Muscle of leg (tissue), 11 donors: ENCODE results near the gene RASAL2. TPM values are rescaled to one million over a fixed set of nuclear protein-coding genes. Genes with fewer than 3 reads are reported as not detected.
"Not testable (repeated sequence)": the region's sequence is repeated elsewhere in the genome, so short reads cannot be mapped to it uniquely, and the experiment has no call there.

Experiments used
- DNase-seq: peaks from one replicate; pipeline ENCODE4 v3.0.0; 2013
- H3K27ac ChIP-seq: one replicate; pipeline ENCODE4 v1.5.1; 2013; ENCODE audit warnings: mild to moderate bottlenecking, low read length, control low read depth
- H3K27me3 ChIP-seq: one replicate; pipeline ENCODE4 v1.6.1; 2013; ENCODE audit warnings: low read length; ENCODE audit not compliant: control insufficient read depth, insufficient read depth
- H3K36me3 ChIP-seq: one replicate; pipeline ENCODE4 v1.6.1; 2013; ENCODE audit warnings: low read length; ENCODE audit not compliant: control insufficient read depth, insufficient read depth
- H3K4me1 ChIP-seq: one replicate; pipeline ENCODE4 v1.6.1; 2013; ENCODE audit warnings: low read length; ENCODE audit not compliant: control insufficient read depth, insufficient read depth
- H3K4me3 ChIP-seq: one replicate; pipeline ENCODE4 v1.5.1; 2013; ENCODE audit warnings: low read length, control low read depth
- H3K9me3 ChIP-seq: replicated peaks from 2 replicates; pipeline ENCODE4 v1.6.1; 2013; ENCODE audit warnings: low read depth, low read length; ENCODE audit not compliant: control insufficient read depth
- WGBS: methylation state at CpG from one replicate; pipeline ENCODE4 v1.1.5; 2013; ENCODE audit warnings: missing lambda C conversion rate; ENCODE audit not compliant: insufficient coverage; 5-methylcytosine and 5-hydroxymethylcytosine counted together
- polyA plus RNA-seq, 8 donors: library from polyadenylated mRNA; unstranded; fragments of 120-200 nt; gene quantifications; one replicate each; pipeline versions ENCODE4 v1.2.1 to v1.2.3, GENCODE V29; 2013; ENCODE audit warnings: inconsistent platforms in 1 of 8, low replicate concordance in 1 of 8; ENCODE audit not compliant: insufficient read length in 8 of 8, insufficient read depth in 1 of 8
- total RNA-seq: library from RNA; stranded (reverse); fragments of 120-200 nt; gene quantifications from one replicate; pipeline ENCODE4 v1.2.4, GENCODE V29; 2013

The RASAL2 gene
- total and polyA plus RNA-seq, 9 donors = 8.5 to 16.7 (median 13.1) TPM

DNA sequence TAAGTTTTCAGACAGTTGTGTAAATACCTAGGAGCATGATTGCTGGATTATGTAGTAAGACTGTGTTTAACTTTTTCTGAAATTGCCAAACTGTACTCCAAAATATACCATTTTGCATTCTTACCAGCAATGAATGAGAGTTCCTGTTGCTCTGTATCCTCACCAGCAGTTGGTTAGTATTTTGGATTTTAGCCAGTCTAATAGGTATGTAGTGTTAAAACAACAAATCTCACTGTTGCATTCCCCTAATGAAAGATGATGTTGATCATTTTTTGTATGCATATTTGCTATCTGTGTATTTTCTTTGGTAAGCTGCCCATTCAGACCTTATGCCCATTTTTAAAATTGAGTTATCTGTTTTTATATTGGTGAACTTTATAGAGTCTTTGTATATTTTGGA is 89.9 kb downstream of the RASAL2 start:
- Histone ChIP-seq H3K27ac (no peak overlapping the region), H3K27me3 (no peaks in the 10 kb centered on the region), H3K4me1 (no peaks in the 10 kb centered on the region), H3K36me3 (no peaks in the 10 kb centered on the region), H3K9me3 (no peaks in the 10 kb centered on the region), H3K4me3 (no peak overlapping the region)
- no peak for DNase-seq

DNA sequence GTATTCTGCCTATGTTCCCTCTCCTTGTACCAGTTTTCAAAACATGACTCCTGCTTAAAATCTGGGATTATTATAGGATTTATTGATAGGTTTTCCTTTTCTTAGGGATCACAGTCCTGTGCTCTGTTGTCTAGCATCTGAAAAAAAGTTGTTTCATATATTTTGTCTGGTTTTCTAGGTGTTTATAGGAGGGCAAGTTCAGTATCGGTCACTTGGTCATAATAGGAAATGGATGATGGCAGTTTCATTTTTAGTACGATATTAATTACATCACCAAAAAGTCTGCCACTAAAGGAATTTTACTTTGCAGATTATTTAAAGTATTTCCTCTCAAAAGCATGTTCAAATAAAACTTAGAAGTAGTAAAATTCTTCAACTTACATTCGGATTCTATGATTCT is 94.4 kb downstream of the RASAL2 start:
- no peak for DNase-seq
- WGBS = no CpG with 5 or more reads among the region's 3 CpGs
- no peaks in the 10 kb centered on the region for H3K4me1 ChIP-seq
- H3K9me3 ChIP-seq = no peaks in the 10 kb centered on the region
- no peaks in the 10 kb centered on the region for H3K36me3 ChIP-seq
- no peak overlapping the region for H3K27ac ChIP-seq
- no peak overlapping the region for H3K4me3 ChIP-seq
- no peaks in the 10 kb centered on the region for H3K27me3 ChIP-seq

DNA sequence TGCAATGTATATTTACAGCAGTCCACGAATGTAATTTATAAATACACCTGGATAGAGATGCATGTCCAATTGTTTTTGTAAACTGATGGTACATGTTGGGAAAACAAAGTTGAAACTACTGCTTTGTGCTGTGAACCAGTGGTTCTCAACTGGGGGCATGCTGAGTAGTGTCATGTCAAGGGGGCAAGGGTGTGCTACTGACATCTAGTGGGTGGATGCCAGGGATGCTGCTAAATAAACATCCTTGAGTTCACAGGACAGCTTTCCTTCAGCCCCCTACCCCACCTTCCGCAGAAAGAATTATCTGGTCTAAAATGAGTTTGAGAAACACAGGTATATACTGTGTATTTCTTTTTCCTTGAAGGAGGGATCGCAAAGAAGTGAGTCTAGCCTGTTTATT is 95.9 kb downstream of the RASAL2 start:
- Histone ChIP-seq H3K4me1 (no peaks in the 10 kb centered on the region), H3K9me3 (no peaks in the 10 kb centered on the region), H3K27ac (no peak overlapping the region), H3K36me3 (no peaks in the 10 kb centered on the region), H3K4me3 (no peak overlapping the region), H3K27me3 (no peaks in the 10 kb centered on the region)
- no CpG with 5 or more reads among the region's 3 CpGs for WGBS
- DNase-seq = peak; percentile 20

DNA sequence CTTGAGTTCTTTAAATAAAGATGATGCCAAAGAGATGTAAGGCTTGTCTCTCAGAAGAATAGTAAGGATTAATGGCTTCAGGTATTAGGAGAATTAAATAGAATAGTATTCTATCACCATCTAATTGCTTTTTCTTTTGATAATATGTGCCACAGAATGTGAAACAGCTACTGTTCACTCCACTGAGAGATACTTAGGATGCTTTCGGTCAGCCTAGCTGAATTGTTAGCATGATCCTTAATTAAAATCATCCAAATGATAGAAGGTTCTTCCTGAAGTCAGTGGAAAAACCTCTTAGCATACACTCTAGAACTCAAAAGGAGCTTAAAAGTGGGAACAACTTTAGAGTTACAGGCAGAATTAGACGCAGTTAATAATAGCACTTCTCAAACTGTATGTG is 97.0 kb downstream of the RASAL2 start:
- H3K4me1 ChIP-seq = no peaks in the 10 kb centered on the region

DNA sequence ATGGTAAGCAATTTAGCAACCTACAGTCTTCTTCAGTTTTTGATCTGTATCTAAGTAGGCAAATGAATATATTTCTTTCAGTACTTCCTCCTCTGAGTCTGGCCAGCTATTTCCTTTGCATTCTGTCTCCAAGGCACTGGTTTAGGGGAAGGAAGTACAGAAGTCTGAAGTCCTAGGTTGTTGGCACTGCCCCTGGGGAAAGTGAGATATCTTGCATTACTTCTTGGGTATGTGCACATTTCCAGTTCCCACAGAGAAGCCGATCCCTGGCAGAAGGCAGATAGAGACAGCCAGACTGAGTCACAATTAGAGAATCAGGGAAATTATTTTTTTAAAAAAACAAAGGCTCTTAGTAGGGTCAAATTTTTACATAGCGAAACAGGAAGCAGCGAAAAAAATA is 98.8 kb downstream of the RASAL2 start:
- Histone ChIP-seq H3K9me3 (no peaks in the 10 kb centered on the region), H3K4me3 (no peak overlapping the region), H3K36me3 (no peaks in the 10 kb centered on the region), H3K27me3 (no peaks in the 10 kb centered on the region), H3K27ac (no peak overlapping the region), H3K4me1 (no peaks in the 10 kb centered on the region)
- whole genome bisulfite sequencing = no CpG with 5 or more reads among the region's 3 CpGs
- peak; percentile 71 for DNase-seq

More for the DNA sequence above, 97.0 kb downstream of the RASAL2 start:
- DNase-seq = no peak
- WGBS = no CpG with 5 or more reads among the region's 2 CpGs
- no peak overlapping the region for H3K27ac ChIP-seq
- no peaks in the 10 kb centered on the region for H3K27me3 ChIP-seq
- H3K36me3 ChIP-seq = no peaks in the 10 kb centered on the region
- no peak overlapping the region for H3K4me3 ChIP-seq
- no peaks in the 10 kb centered on the region for H3K9me3 ChIP-seq

DNA sequence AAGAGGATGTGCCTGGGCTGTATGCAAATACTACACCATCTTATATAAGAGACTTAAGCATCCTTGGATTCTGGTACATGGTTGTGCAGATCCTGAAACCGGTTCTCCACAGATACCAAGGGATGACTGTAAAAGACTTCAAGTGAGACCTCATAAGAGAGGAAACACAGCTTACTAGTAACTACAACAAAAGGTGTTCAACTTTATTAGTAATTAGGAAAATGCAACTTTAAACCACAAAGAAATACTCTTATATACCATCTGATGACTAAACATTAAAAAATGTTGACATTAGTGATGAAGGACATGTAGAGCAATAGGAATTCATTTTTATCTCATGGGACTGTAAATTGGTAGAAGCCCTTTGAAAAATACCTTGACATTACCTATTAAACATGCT is 102.7 kb downstream of the RASAL2 start:
- DNase-seq = no peak
- no peaks in the 10 kb centered on the region for H3K36me3 ChIP-seq
- no peaks in the 10 kb centered on the region for H3K27me3 ChIP-seq
- H3K4me3 ChIP-seq = no peak overlapping the region
- H3K27ac ChIP-seq = no peak overlapping the region
- H3K9me3 ChIP-seq = peaks cover 11% of the 10 kb centered on the region
- no peaks in the 10 kb centered on the region for H3K4me1 ChIP-seq
- WGBS = no CpG with 5 or more reads among the region's 1 CpG

DNA sequence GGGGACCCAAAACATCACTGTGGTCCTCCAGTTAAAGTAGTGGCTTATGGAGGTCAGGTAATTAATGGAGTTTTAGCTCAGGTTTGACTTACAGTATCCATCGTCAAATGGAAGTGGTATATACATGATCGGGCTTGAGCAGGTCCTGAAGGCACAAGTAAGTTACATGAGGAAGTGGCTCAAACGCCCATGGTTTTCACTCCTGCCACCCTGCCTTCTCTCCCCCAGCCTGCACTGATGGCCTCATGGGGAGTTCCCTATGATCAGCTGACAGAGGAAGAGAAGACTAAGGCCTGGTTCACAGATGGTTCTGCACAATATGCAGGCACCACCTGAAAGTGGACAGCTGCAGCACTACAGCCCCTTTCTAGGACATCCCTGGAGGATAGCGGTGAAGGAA is 108.2 kb downstream of the RASAL2 start:
- H3K27me3 ChIP-seq, H3K36me3 ChIP-seq, H3K4me1 ChIP-seq, H3K4me3 ChIP-seq, DNase-seq, H3K27ac ChIP-seq: not testable (repeated sequence)
- peaks cover 11% of the 10 kb centered on the region for H3K9me3 ChIP-seq
- 100% methylated on average over 1 of the region's 4 CpGs for WGBS

DNA sequence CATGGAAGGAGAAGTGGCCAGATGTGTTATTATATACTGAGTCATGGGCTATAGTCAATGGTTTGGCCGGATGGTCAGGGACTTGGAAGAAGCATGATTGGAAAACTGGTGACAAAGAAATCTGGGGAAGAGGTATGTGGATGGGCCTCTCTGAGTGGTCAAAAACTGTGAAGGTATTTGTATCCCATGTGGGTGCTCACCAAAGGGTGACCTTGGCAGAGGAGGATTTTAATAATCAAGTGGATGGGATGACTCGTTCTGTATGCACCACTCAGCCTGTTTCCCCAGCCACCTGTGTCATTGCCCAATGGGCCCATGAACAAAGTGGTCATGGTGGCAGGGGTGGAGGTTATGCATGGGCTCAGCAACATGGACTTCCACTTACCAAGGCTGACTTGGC is 108.6 kb downstream of the RASAL2 start:
- not testable (repeated sequence) for H3K4me1 ChIP-seq, H3K4me3 ChIP-seq, H3K36me3 ChIP-seq, H3K27me3 ChIP-seq, H3K27ac ChIP-seq, DNase-seq
- 88% methylated on average over 2 of the region's 2 CpGs for WGBS
- peaks cover 11% of the 10 kb centered on the region for H3K9me3 ChIP-seq

DNA sequence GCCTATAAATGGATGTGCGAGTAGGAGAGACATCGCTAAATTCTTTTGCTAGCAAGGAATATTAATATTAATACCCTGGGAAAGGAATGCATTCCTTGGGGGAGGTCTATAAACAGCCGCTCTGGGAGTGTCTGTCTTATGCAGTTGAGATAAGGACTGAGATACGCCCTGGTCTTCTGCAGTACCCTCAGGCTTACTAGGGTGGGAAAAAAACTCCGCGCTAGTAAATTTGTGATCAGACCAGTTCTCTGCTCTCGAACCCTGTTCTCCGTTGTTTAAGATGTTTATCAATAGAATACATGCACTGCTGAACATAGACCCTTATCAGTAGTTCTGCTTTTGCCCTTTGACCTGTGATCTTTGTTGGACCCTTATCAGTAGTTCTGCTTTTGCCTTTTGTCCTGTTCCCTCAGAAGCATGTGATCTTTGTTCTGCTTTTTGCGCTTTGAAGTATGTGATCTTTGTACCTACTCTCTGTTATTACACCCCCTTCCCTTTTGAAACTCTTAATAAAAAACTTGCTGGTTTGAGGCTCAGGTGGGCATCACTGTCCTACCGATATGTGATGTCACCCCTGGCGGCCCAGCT is 114.5 kb downstream of the RASAL2 start:
- DNase-seq, H3K36me3 ChIP-seq, H3K27me3 ChIP-seq, H3K4me3 ChIP-seq, H3K27ac ChIP-seq, H3K4me1 ChIP-seq: not testable (repeated sequence)
- H3K9me3 ChIP-seq = peaks cover 21% of the 10 kb centered on the region
- 100% methylated on average over 2 of the region's 11 CpGs for WGBS

DNA sequence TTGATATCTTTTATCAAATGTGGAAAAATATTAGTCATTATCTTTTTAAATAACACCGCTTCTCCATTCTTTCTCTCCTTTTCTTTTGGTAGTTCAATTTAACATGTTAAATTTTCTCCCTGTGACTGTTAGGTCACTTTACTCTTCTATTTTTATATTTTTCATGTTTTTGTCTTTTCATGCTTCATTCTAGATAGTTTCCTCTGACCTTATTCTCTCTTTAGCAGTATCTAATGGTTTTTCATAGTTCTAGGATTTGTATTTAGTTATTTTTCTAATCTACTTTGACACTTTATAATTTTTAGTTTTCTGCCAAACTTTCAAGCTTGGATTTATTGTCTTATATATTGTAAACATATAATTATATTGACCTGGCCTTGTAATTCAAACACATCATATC is 116.0 kb downstream of the RASAL2 start:
- no peak for DNase-seq
- Histone ChIP-seq H3K36me3 (no peaks in the 10 kb centered on the region), H3K27ac (no peak overlapping the region), H3K4me3 (no peak overlapping the region), H3K27me3 (no peaks in the 10 kb centered on the region), H3K9me3 (peaks cover 21% of the 10 kb centered on the region), H3K4me1 (no peaks in the 10 kb centered on the region)
- no CpG with 5 or more reads among the region's 1 CpG for WGBS

DNA sequence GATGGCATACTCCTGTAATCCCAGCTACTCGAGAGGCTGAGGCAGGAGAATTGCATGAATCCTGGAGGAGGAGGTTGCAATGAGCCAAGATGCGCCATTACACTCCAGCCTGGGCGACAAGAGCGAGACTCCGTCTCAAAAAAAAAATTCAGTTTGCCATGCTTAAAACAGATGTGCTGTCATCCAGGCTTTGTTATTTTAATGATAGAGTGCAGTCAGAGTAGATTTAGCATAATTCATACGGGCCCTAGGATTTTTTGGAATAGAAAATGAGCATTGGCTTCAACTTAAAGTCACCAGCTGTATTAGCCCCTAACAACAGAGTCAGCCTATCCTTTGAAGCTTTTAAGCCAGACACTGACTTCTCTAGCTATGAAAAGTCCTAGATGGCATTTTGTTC is 124.6 kb downstream of the RASAL2 start:
- 97% methylated on average over 5 of the region's 6 CpGs for WGBS
- DNase-seq = no peak
- Histone ChIP-seq H3K27ac (no peak overlapping the region), H3K36me3 (no peaks in the 10 kb centered on the region), H3K27me3 (no peaks in the 10 kb centered on the region), H3K9me3 (no peaks in the 10 kb centered on the region), H3K4me1 (no peaks in the 10 kb centered on the region), H3K4me3 (no peak overlapping the region)
